Measurements from ENCODE around the gene MED12L. TPM values are rescaled to one million over a fixed set of nuclear protein-coding genes. Genes with fewer than 3 reads are reported as not detected.

The MED12L gene
- polyA plus RNA-seq, 1 experiment: 0.06 TPM

DNA sequence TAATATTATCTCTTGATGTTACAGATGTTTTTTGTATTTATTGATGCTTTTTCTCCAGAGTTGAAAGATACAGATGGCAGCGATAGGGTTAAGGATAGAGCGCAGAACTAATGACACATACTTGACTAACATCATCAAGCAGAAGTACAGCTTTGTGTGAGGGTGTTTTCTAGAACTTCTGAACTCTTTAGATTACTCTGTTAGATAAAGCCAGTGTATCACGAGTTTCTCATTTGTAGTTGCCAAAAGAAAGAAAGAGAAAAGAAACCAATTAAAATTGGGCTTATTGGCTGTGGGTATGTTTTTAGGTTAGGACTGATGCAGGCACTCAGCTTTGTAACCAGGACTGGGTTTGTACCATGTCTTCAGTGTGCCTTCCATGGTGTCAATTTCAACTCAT, 124.2 kb downstream of the MED12L start:
- TF ChIP-seq, protein P1, sequence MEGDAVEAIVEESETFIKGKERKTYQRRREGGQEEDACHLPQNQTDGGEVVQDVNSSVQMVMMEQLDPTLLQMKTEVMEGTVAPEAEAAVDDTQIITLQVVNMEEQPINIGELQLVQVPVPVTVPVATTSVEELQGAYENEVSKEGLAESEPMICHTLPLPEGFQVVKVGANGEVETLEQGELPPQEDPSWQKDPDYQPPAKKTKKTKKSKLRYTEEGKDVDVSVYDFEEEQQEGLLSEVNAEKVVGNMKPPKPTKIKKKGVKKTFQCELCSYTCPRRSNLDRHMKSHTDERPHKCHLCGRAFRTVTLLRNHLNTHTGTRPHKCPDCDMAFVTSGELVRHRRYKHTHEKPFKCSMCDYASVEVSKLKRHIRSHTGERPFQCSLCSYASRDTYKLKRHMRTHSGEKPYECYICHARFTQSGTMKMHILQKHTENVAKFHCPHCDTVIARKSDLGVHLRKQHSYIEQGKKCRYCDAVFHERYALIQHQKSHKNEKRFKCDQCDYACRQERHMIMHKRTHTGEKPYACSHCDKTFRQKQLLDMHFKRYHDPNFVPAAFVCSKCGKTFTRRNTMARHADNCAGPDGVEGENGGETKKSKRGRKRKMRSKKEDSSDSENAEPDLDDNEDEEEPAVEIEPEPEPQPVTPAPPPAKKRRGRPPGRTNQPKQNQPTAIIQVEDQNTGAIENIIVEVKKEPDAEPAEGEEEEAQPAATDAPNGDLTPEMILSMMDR (IDR thresholded peaks at IDR 0.05; ENCODE audit: insufficient read depth, low read depth, low read length): no peak
- Histone ChIP-seq H3K36me3 (ENCODE audit: control insufficient read depth, insufficient read depth, low read length) (no peaks in the 10 kb centered on the region), H3K4me3 (ENCODE audit: low read depth, low read length) (no peak overlapping the region), H3K27me3 (ENCODE audit: control insufficient read depth, insufficient read depth, low read length) (no peaks in the 10 kb centered on the region)
- DNase-seq (ENCODE audit: low read depth): no peak
- ChIA-PET POLR2A (no interaction called here), CTCF (no interaction called here)

DNA sequence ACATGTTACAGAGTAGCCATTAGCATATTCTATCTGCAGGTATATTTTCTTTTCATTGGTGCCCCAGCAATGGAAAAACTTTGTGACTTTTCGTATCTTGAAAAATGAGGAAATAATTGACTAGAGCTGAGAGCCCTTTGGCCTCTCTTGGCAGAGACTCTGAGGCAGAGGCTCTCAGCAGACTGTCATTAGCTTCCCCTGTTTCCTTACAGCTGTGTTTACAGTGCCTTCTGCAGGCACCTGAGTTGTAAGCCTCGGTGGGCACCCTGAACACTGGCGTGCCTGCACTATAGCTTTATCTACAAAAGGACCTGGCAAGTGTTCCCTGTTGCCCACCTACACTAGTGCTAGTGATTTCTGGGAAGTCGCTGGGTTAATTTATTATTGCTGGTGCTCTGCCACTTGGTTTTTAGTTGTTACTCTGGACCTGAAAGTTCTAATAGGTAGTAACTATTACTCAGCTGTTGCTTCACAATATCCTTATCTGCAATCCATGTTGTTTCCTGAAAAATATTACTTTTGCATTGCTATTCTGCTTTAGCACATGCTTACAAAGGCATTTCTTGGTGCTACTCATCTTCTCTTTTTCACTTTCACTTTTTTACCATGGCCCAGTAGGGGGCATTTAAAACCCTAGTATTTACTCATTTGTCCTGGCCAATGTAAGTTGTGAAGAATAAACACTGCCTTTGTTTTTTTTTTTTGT, 125.4 kb downstream of the MED12L start:
- DNase-seq (ENCODE audit: low read depth): no peak
- Histone ChIP-seq H3K36me3 (ENCODE audit: control insufficient read depth, insufficient read depth, low read length) (no peaks in the 10 kb centered on the region), H3K27me3 (ENCODE audit: control insufficient read depth, insufficient read depth, low read length) (no peaks in the 10 kb centered on the region), H3K4me3 (ENCODE audit: low read depth, low read length) (no peak overlapping the region)
- TF ChIP-seq, protein P1 (IDR thresholded peaks at IDR 0.05; ENCODE audit: insufficient read depth, low read depth, low read length): 0 out of 2 replicates have a peak, but pooled peaks have one; percentile 8
- CTCF ChIA-PET: interaction anchor here (0.8 kb wide), 1 partner anchor 18 kb away, joined by 3 read pairs; no protein-coding TSS in a partner anchor
- POLR2A ChIA-PET: interaction anchor here (0.6 kb wide), 1 partner anchor 13 kb away, joined by 10 read pairs; no protein-coding TSS in a partner anchor

DNA sequence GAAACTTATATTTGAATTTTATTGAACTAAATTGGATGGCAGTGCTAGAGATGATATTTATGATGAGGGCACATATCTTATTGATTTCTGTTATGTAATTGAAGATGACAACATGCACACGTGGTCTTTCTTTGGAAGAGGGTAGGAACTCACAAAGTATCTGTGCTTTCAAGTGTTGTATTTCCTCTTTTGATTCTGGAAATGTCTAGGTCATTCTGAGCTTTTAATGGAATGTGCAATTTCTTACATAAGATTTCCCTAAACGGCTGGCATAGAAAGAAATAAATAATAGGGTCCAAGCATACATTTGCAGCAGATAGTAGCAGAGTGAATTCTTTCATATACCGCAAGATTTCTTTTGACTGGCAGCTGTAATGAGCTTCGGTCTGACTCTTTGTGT, 127.7 kb downstream of the MED12L start:
- no peak for DNase-seq (ENCODE audit: low read depth)
- no peak overlapping the region for H3K4me3 ChIP-seq (ENCODE audit: low read depth, low read length)
- H3K27me3 ChIP-seq (ENCODE audit: control insufficient read depth, insufficient read depth, low read length): no peaks in the 10 kb centered on the region
- CTCF ChIA-PET: interaction anchor here (1.1 kb wide), 1 partner anchor 15 kb away, joined by 4 read pairs; no protein-coding TSS in a partner anchor
- POLR2A ChIA-PET: no interaction called here
- H3K36me3 ChIP-seq (ENCODE audit: control insufficient read depth, insufficient read depth, low read length): no peaks in the 10 kb centered on the region
- TF ChIP-seq, protein P1 (IDR thresholded peaks at IDR 0.05; ENCODE audit: insufficient read depth, low read depth, low read length): no peak

DNA sequence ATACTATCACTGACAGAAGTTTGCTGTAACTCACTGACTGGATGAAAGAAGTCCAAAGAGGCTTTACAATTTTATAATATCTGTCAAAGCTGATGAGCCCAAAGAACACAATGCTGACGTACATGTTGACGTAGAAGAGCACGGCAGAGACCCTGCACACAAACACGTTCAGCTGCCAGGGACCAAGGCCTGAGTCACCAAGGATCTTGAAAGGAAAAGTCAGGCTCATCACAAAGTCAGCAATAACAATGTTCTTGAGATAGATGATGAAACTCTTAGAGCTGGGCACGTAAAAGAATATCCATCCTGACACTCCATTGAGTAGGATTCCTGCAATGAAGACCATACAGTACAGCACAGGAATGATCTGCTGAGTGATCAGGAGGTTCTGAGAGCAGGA, 128.4 kb downstream of the MED12L start:
- H3K27me3 ChIP-seq (ENCODE audit: control insufficient read depth, insufficient read depth, low read length): no peaks in the 10 kb centered on the region
- ChIA-PET POLR2A (no interaction called here), CTCF (interaction anchor here (1.4 kb wide), 1 partner anchor 14 kb away, joined by 4 read pairs; no protein-coding TSS in a partner anchor)
- no peak overlapping the region for H3K4me3 ChIP-seq (ENCODE audit: low read depth, low read length)
- DNase-seq (ENCODE audit: low read depth): no peak
- H3K36me3 ChIP-seq (ENCODE audit: control insufficient read depth, insufficient read depth, low read length): no peaks in the 10 kb centered on the region
- TF ChIP-seq, protein P1 (IDR thresholded peaks at IDR 0.05; ENCODE audit: insufficient read depth, low read depth, low read length): no peak

DNA sequence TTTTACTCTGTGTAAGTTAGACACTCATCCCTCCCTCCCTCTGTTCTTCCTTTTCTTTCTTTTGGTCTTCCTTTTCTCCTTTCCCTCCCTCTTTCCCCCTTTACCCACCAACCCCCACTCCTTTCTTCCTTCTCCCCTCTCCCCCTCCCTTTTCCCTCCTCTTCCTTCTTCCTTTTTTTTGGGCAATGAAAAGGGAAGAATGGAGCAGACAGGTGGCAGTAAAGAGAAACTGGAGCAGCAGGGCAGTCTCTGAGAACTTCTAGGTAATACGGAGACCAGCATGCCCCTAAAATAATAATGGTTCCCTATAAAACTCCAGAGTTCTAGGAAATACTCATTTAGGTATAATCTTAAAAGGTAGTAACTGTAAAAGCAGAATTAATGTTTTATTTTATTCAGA, 129.0 kb downstream of the MED12L start:
- TF ChIP-seq, protein P1 (IDR thresholded peaks at IDR 0.05; ENCODE audit: insufficient read depth, low read depth, low read length): no peak
- ChIA-PET POLR2A (no interaction called here), CTCF (interaction anchor here (0.8 to 1.4 kb wide), 2 partner anchors 11 to 14 kb away, joined by 4 read pairs; no protein-coding TSS in a partner anchor)

More for the DNA sequence above, 129.0 kb downstream of the MED12L start:
- no peaks in the 10 kb centered on the region for H3K27me3 ChIP-seq (ENCODE audit: control insufficient read depth, insufficient read depth, low read length)
- DNase-seq (ENCODE audit: low read depth): no peak
- no peak overlapping the region for H3K4me3 ChIP-seq (ENCODE audit: low read depth, low read length)
- H3K36me3 ChIP-seq (ENCODE audit: control insufficient read depth, insufficient read depth, low read length): no peaks in the 10 kb centered on the region
